Body of pancreas (tissue), 4 donors: ENCODE data around the gene PIWIL1.

ENCODE experiments used
- POLR2A ChIP-seq, 3 donors: fragments of 450-650 bp; IDR thresholded peaks; one replicate each; pipeline ENCODE4 v1.6.1; 2016; ENCODE audit warnings: antibody characterized with exemption in 3 of 3, mild to moderate bottlenecking in 2 of 3
- TF ChIP-seq, protein P1 (sequence below), 7 experiments: fragments of 450-650 bp in 4 of 7; fragments of 200-600 bp in 3 of 7; sonication (generic) in 3 of 7; IDR thresholded peaks; one replicate each; pipeline ENCODE4 v1.5.1; 2016 to 2019; ENCODE audit warnings: antibody characterized with exemption in 7 of 7

DNA sequence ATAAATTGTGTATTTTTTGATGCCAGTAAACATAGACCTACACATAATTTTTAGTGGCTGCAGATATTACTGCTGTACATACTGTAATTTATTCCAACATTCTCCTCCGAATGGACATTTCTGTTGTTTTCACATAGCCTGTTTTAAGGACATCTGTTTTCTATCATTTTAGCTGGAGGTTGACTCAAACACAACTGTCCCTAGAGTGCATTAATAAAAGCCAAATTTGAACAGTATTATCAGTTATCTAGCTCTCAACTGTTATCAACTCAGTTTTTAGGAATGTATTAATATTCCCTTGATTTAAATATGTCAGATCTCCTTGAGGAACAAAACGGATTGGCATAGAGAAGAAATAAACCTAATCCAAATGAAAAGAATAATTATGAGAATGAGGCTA lies 17.2 kb upstream of the PIWIL1 start:
- TF ChIP-seq, protein P1, sequence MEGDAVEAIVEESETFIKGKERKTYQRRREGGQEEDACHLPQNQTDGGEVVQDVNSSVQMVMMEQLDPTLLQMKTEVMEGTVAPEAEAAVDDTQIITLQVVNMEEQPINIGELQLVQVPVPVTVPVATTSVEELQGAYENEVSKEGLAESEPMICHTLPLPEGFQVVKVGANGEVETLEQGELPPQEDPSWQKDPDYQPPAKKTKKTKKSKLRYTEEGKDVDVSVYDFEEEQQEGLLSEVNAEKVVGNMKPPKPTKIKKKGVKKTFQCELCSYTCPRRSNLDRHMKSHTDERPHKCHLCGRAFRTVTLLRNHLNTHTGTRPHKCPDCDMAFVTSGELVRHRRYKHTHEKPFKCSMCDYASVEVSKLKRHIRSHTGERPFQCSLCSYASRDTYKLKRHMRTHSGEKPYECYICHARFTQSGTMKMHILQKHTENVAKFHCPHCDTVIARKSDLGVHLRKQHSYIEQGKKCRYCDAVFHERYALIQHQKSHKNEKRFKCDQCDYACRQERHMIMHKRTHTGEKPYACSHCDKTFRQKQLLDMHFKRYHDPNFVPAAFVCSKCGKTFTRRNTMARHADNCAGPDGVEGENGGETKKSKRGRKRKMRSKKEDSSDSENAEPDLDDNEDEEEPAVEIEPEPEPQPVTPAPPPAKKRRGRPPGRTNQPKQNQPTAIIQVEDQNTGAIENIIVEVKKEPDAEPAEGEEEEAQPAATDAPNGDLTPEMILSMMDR (IDR thresholded peaks at IDR 0.05): no peak
- no peak for TF ChIP-seq POLR2A (IDR thresholded peaks at IDR 0.05)
